ENCODE results near the gene UBE2QL1. TPM values are rescaled to one million over a fixed set of nuclear protein-coding genes. Genes with fewer than 3 reads are reported as not detected.

Gene UBE2QL1
- total and polyA plus RNA-seq, 2 of the 8 experiments (the other 6 are each of a cell fraction or from before 2014, with no cell fraction given), result 0.43 to 0.65 TPM

- TF ChIP-seq, protein P1, sequence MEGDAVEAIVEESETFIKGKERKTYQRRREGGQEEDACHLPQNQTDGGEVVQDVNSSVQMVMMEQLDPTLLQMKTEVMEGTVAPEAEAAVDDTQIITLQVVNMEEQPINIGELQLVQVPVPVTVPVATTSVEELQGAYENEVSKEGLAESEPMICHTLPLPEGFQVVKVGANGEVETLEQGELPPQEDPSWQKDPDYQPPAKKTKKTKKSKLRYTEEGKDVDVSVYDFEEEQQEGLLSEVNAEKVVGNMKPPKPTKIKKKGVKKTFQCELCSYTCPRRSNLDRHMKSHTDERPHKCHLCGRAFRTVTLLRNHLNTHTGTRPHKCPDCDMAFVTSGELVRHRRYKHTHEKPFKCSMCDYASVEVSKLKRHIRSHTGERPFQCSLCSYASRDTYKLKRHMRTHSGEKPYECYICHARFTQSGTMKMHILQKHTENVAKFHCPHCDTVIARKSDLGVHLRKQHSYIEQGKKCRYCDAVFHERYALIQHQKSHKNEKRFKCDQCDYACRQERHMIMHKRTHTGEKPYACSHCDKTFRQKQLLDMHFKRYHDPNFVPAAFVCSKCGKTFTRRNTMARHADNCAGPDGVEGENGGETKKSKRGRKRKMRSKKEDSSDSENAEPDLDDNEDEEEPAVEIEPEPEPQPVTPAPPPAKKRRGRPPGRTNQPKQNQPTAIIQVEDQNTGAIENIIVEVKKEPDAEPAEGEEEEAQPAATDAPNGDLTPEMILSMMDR (IDR thresholded peaks at IDR 0.05; ENCODE audit: control extremely low read depth in 1 of 3, insufficient read depth in 1 of 3, low read depth in 1 of 3, low read length in 3 of 3), result no peak
Observed at GRCh38 chr5:6469836-6470235, 21.2 kb downstream of the UBE2QL1 start (continued).

All from H1 (cell line).